Astrocyte (in vitro differentiated cells and primary cell): ENCODE results near the gene C1QB. TPM values are rescaled to one million over a fixed set of nuclear protein-coding genes. Genes with fewer than 3 reads are reported as not detected.
A peak's percentile ranks its signal among the peaks of the same experiment; 100 is the strongest.

Experiments used
- DNase-seq: peaks from one replicate; pipeline ENCODE4 v3.0.0-alpha.2; 2010; ENCODE audit warnings: low read depth
- FAIRE-seq: peaks from 2 replicates; lab custom pipeline; 2011; peaks lifted over from hg19 to GRCh38; lab: Jason Lieb, UNC
- H2AFZ ChIP-seq: 2 replicates; pipeline ENCODE4 v1.6.0; 2012; ENCODE audit warnings: low read depth, low read length, inconsistent platforms
- H3K27ac ChIP-seq: 2 replicates; pipeline ENCODE4 v1.5.1; 2011; ENCODE audit warnings: low read depth, low read length, inconsistent platforms
- H3K27me3 ChIP-seq: 2 replicates; pipeline ENCODE4 v1.6.0; 2011; ENCODE audit warnings: low read length, inconsistent platforms; ENCODE audit not compliant: insufficient read depth
- H3K36me3 ChIP-seq: 2 replicates; pipeline ENCODE4 v1.5.1; 2011; ENCODE audit warnings: low read length, inconsistent platforms; ENCODE audit not compliant: insufficient read depth
- H3K4me1 ChIP-seq: 2 replicates; pipeline ENCODE4 v1.5.1; 2011; ENCODE audit warnings: low read length, inconsistent platforms; ENCODE audit not compliant: insufficient read depth
- H3K4me2 ChIP-seq: 2 replicates; pipeline ENCODE4 v1.6.0; 2012; ENCODE audit warnings: low read length, inconsistent platforms
- H3K4me3 ChIP-seq: 2 replicates; pipeline ENCODE4 v1.5.1; 2011; ENCODE audit warnings: low read depth, mild to moderate bottlenecking, low read length, inconsistent platforms; ENCODE audit not compliant: insufficient read depth
- H3K79me2 ChIP-seq: 2 replicates; pipeline ENCODE4 v1.6.0; 2012; ENCODE audit warnings: mild to moderate bottlenecking, low read length, inconsistent platforms; ENCODE audit not compliant: insufficient read depth
- H3K9ac ChIP-seq: 2 replicates; pipeline ENCODE4 v1.6.0; 2012; ENCODE audit warnings: mild to moderate bottlenecking, low read length, inconsistent platforms
- H3K9me3 ChIP-seq: 2 replicates; pipeline ENCODE4 v1.5.1; 2012; ENCODE audit warnings: low read depth, mild to moderate bottlenecking, low read length, inconsistent platforms; ENCODE audit not compliant: insufficient read depth
- H4K20me1 ChIP-seq: 2 replicates; pipeline ENCODE4 v1.6.0; 2012; ENCODE audit warnings: low read length, inconsistent platforms; ENCODE audit not compliant: insufficient read depth
- H3K27ac Mint-ChIP-seq: one replicate; pipeline ENCODE4 v1.8.0; 2021; ENCODE audit warnings: mild to moderate bottlenecking, mixed read lengths; ENCODE audit not compliant: unreplicated experiment
- H3K27me3 Mint-ChIP-seq: one replicate; pipeline ENCODE4 v1.8.0; 2021; ENCODE audit warnings: low read depth, mixed read lengths; ENCODE audit not compliant: unreplicated experiment
- H3K36me3 Mint-ChIP-seq: one replicate; pipeline ENCODE4 v1.8.0; 2021; ENCODE audit warnings: low read depth, mixed read lengths; ENCODE audit not compliant: unreplicated experiment
- H3K4me1 Mint-ChIP-seq: one replicate; pipeline ENCODE4 v1.8.0; 2021; ENCODE audit warnings: low read depth, mixed read lengths; ENCODE audit not compliant: unreplicated experiment
- H3K4me3 Mint-ChIP-seq: one replicate; pipeline ENCODE4 v1.8.0; 2021; ENCODE audit warnings: mild to moderate bottlenecking, moderate library complexity, mixed read lengths; ENCODE audit not compliant: unreplicated experiment
- H3K9me3 Mint-ChIP-seq: one replicate; pipeline ENCODE4 v1.8.0; 2021; ENCODE audit warnings: mild to moderate bottlenecking, mixed read lengths; ENCODE audit not compliant: unreplicated experiment
- CTCF ChIP-seq: IDR thresholded peaks from 2 replicates; pipeline ENCODE4 v1.5.1; 2011; ENCODE audit warnings: low read depth, mild to moderate bottlenecking, inconsistent platforms, low read length, moderate library complexity; ENCODE audit not compliant: insufficient read depth
- EZH2 ChIP-seq: IDR thresholded peaks from 2 replicates; pipeline ENCODE4 v1.6.1; 2012; ENCODE audit warnings: mild to moderate bottlenecking, low read length, inconsistent platforms; ENCODE audit not compliant: insufficient read depth
- microRNA-seq: library from miRNA; unstranded; fragments of <30 nt; microRNA quantifications from one replicate; pipeline ENCODE4 v1.2.0, GENCODE V29; 2020
- total RNA-seq: library from RNA; stranded (reverse); gene quantifications from 2 replicates; pipeline ENCODE4 v1.2.1, GENCODE V29; 2021

The C1QB gene
- total RNA-seq, 1 donor from 2014 or later = not detected

DNA sequence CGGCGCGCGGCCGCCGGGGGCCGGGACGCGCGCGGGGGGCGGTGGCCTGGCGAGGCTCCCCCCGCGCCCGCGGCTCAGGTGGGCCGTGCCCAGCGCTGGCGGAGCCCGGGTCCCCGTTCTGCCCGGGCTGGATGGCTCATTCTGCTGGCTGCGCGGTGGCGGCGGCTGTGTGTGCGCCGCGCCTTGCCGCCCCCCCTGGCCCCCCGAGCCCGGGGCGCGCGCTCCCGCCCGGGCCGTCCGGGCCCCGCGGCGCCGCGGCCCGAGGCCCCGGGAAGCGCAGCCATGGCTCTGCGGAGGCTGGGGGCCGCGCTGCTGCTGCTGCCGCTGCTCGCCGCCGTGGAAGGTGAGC, 57.6 kb downstream of the C1QB start, which contains the start of gene EPHB2:
Gene EPHB2, plus strand, starts transcription at position 139 of the 349 bp plus-strand sequence. Its CDS starts 144 bp downstream, at position 283.
- peaks cover 62% of the 10 kb centered on the region for H3K27me3 Mint-ChIP-seq
- no peaks in the 10 kb centered on the region for H3K4me1 Mint-ChIP-seq
- H3K27ac ChIP-seq = peak within 1 kb of the TSS; percentile 63
- H3K4me3 Mint-ChIP-seq = peak within 1 kb of the TSS; percentile 85
- peak within 1 kb of the TSS; percentile 71 for H2AFZ ChIP-seq
- no peaks in the 10 kb centered on the region for H3K27me3 ChIP-seq
- peaks cover 18% of the 10 kb centered on the region for H3K4me1 ChIP-seq
- FAIRE-seq (no peak), DNase-seq (no peak)
- no peaks in the 10 kb centered on the region for H3K9me3 Mint-ChIP-seq
- no peaks in the 10 kb centered on the region for H3K36me3 ChIP-seq
- H3K4me3 ChIP-seq = peak within 1 kb of the TSS; percentile 81
- peak within 1 kb of the TSS; percentile 58 for H3K27ac Mint-ChIP-seq
- no peak for TF ChIP-seq CTCF
- TF ChIP-seq EZH2 = no peak
- peak within 1 kb of the TSS; percentile 82 for H3K9ac ChIP-seq
- peaks cover 44% of the 10 kb centered on the region for H3K79me2 ChIP-seq
- peak within 1 kb of the TSS; percentile 90 for H3K4me2 ChIP-seq
- H4K20me1 ChIP-seq = peaks cover 41% of the 10 kb centered on the region
- H3K36me3 Mint-ChIP-seq = no peaks in the 10 kb centered on the region
- H3K9me3 ChIP-seq = no peaks in the 10 kb centered on the region

DNA sequence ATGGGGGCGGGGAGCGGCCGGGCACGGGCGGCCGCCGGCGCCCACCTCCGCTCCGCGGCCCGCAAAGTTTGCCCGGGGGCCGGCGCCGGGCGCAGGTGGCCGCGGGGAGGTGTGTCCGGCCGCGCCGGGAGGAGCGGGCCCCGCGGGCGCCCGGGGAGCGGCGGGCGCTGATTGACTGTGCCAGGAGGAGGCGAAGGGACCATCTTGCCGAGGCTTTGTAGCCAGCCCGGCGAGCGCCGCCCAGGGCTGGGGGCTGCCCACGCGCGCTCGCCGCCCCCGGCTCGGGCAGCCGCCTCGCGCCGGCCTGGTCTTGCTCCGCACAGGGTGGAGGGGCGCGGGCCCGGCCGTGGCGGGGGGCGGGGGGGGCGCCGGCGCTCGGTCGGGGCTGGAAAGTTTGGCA, 58.0 kb downstream of the C1QB start:
- H3K4me3 Mint-ChIP-seq = no peak overlapping the region
- H3K27me3 Mint-ChIP-seq = peaks cover 63% of the 10 kb centered on the region
- H3K36me3 Mint-ChIP-seq = no peaks in the 10 kb centered on the region
- FAIRE-seq = no peak
- Histone ChIP-seq H3K4me2 (peak overlapping the region; percentile 90), H3K36me3 (no peaks in the 10 kb centered on the region), H2AFZ (no peak overlapping the region), H3K27ac (no peak overlapping the region), H3K79me2 (peaks cover 48% of the 10 kb centered on the region), H3K9ac (peak overlapping the region; percentile 82), H3K4me1 (peaks cover 18% of the 10 kb centered on the region), H4K20me1 (peaks cover 45% of the 10 kb centered on the region), H3K4me3 (peak overlapping the region; percentile 81), H3K27me3 (no peaks in the 10 kb centered on the region), H3K9me3 (no peaks in the 10 kb centered on the region)
- no peak for DNase-seq
- no peak for TF ChIP-seq EZH2
- H3K9me3 Mint-ChIP-seq = no peaks in the 10 kb centered on the region
- no peak overlapping the region for H3K27ac Mint-ChIP-seq
- no peaks in the 10 kb centered on the region for H3K4me1 Mint-ChIP-seq

Small RNA genes within 50 kb of the gene (microRNA-seq; reads per million reads assigned to microRNA genes)
- not detected for gene MIR6127

Other genes starting within 250 kb of the C1QB start
- gene ZBTB40, start 201.4 kb upstream of the C1QB start, total RNA-seq = 13.4 and 15.3 TPM in 2 replicates
- gene EPHA8, start 89.7 kb upstream of the C1QB start, total RNA-seq = 0.17 and 0.23 TPM in 2 replicates
- not detected in 2 replicates for gene C1QA, start 16.6 kb upstream of the C1QB start, total RNA-seq
- not detected in 2 replicates for gene C1QC, start 9.6 kb upstream of the C1QB start, total RNA-seq
- gene EPHB2, start 57.6 kb downstream of the C1QB start, total RNA-seq = 7.5 and 8.4 TPM in 2 replicates